ENCODE measurements around the gene WFDC1. TPM values are rescaled to one million over a fixed set of nuclear protein-coding genes. Genes with fewer than 3 reads are reported as not detected.

Gene WFDC1
- total and polyA plus RNA-seq, 10 of the 15 experiments (the other 5 are each of a cell fraction or from before 2014, with no cell fraction given): not detected

DNA sequence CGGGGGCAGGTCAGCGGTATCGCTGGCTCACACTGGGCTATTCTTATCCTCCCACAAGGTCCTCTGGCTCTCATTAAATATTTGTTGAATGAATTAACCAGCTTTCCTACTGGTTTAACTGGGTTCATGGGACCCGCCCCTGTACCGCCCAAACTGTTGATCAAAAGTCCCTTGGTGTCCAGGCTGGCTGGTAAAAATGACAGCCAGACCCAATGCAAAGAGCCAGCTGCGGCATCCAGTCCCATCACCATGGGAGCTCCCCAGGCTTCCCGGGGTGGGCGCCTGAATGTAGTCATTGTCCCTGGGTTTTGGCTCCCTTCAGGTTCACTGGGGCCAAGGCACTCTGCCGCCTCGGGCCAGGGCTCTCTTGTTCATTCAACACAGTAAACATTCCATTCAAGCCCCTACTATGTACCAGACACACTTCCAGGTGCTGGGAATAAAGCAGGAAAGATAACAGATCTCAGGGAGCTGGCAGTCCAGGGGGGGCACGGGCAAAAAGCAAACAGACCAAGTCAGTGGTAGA is 62.0 kb downstream of the WFDC1 start (continued):
- TF ChIP-seq, protein P1, sequence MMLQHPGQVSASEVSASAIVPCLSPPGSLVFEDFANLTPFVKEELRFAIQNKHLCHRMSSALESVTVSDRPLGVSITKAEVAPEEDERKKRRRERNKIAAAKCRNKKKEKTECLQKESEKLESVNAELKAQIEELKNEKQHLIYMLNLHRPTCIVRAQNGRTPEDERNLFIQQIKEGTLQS (IDR thresholded peaks at IDR 0.05; ENCODE audit: borderline replicate concordance, extremely low read depth, low read depth, low read length): no peak
- no peak for TF ChIP-seq RAD51 (IDR thresholded peaks at IDR 0.05)
- TF ChIP-seq, protein P2, sequence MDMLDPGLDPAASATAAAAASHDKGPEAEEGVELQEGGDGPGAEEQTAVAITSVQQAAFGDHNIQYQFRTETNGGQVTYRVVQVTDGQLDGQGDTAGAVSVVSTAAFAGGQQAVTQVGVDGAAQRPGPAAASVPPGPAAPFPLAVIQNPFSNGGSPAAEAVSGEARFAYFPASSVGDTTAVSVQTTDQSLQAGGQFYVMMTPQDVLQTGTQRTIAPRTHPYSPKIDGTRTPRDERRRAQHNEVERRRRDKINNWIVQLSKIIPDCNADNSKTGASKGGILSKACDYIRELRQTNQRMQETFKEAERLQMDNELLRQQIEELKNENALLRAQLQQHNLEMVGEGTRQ (IDR thresholded peaks at IDR 0.05; ENCODE audit: borderline replicate concordance, low read depth, low read length): no peak
- no peak for TF ChIP-seq ESRRA (IDR thresholded peaks at IDR 0.05; ENCODE audit: low read length)
- no peak for TF ChIP-seq TAF1 (IDR thresholded peaks at IDR 0.05; ENCODE audit: borderline replicate concordance, low read depth, low read length)
- TF ChIP-seq SPI1 (IDR thresholded peaks at IDR 0.05; ENCODE audit: borderline replicate concordance, insufficient read depth, low read depth, low read length): no peak

DNA sequence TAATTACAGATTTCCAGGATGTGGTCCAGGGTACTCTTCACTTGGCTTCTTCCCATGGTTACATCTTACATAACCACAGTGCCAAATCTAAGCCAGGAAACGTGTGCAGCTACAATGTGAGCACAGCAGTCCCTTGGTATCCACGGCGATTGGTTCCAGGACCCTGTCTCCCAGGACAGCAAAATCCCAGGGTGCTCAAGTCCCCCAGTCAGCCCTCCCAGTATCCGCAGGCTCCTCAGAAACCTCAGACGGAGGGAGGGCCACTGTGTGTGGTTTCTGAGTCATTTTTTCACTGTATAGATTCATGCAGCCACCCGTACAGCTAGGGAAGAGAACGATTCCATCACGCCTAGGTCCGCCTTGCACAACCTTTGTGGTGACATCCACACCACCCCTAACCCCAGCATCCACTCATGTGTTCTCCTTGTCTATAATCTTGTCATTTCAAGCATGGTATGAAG is 62.5 kb downstream of the WFDC1 start:
- no peaks in the 10 kb centered on the region; the same call in 2 of the 3 replicates for H3K9me3 ChIP-seq (replicated peaks; ENCODE audit: control insufficient read depth, insufficient read depth, low read length)
- ChIA-PET CTCF (no interaction called here), POLR2A (no interaction called here), SMC1A (ENCODE audit: uncharacterized antibody, unreplicated experiment) (no interaction called here), RAD21 (ENCODE audit: unreplicated experiment) (no interaction called here)
- ATAC-seq: no peak
- no peaks in the 10 kb centered on the region; a peak in 1 of 4 replicates for H3K27me3 ChIP-seq (replicated peaks in 1 of 2; ENCODE audit: control insufficient read depth in 2 of 2, insufficient read depth in 2 of 2, low read length in 1 of 2)
- H3K27ac ChIP-seq (ENCODE audit: control insufficient read depth, insufficient read depth): no peak overlapping the region
- H3K4me2 ChIP-seq (ENCODE audit: control insufficient read depth, insufficient read depth): no peak overlapping the region
- H3K9ac ChIP-seq (ENCODE audit: control insufficient read depth, insufficient read depth, low read length): no peak overlapping the region
- no peak for FAIRE-seq
- no TSS peak for BruUV-seq (replicated peaks)
- no peaks in the 10 kb centered on the region for H4K20me1 ChIP-seq (ENCODE audit: control insufficient read depth, insufficient read depth)
- 17% methylated on average over 9 of the region's 9 CpGs for WGBS (ENCODE audit: insufficient coverage, insufficient replicate concordance, low lambda C conversion rate, missing lambda C conversion rate)
- intact Hi-C loops (cut with micrococcal nuclease; ENCODE audit: unreplicated experiment): no loop called here
- H3K4me1 ChIP-seq (ENCODE audit: control insufficient read depth, insufficient read depth, low read length): no peaks in the 10 kb centered on the region
- no peak overlapping the region for H2AFZ ChIP-seq (ENCODE audit: control insufficient read depth, low read depth, low read length)
- no peaks in the 10 kb centered on the region for H3K36me3 ChIP-seq (ENCODE audit: control insufficient read depth in 2 of 2, insufficient read depth in 2 of 2, low read length in 1 of 2)
- DNase-seq (ENCODE audit: low read depth, low spot score): no peak
- in situ Hi-C loops (cut with MboI): no loop called here
- no peaks in the 10 kb centered on the region for H3K79me2 ChIP-seq (ENCODE audit: control insufficient read depth, insufficient read depth, low read length)
- no peak overlapping the region for H3K4me3 ChIP-seq
- TF ChIP-seq FOXK2 (IDR thresholded peaks at IDR 0.05): no peak
- TF ChIP-seq NFYB (IDR thresholded peaks at IDR 0.05; ENCODE audit: insufficient read depth, low read depth, low read length): no peak
- TF ChIP-seq, protein P3, sequence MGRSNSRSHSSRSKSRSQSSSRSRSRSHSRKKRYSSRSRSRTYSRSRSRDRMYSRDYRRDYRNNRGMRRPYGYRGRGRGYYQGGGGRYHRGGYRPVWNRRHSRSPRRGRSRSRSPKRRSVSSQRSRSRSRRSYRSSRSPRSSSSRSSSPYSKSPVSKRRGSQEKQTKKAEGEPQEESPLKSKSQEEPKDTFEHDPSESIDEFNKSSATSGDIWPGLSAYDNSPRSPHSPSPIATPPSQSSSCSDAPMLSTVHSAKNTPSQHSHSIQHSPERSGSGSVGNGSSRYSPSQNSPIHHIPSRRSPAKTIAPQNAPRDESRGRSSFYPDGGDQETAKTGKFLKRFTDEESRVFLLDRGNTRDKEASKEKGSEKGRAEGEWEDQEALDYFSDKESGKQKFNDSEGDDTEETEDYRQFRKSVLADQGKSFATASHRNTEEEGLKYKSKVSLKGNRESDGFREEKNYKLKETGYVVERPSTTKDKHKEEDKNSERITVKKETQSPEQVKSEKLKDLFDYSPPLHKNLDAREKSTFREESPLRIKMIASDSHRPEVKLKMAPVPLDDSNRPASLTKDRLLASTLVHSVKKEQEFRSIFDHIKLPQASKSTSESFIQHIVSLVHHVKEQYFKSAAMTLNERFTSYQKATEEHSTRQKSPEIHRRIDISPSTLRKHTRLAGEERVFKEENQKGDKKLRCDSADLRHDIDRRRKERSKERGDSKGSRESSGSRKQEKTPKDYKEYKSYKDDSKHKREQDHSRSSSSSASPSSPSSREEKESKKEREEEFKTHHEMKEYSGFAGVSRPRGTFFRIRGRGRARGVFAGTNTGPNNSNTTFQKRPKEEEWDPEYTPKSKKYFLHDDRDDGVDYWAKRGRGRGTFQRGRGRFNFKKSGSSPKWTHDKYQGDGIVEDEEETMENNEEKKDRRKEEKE (IDR thresholded peaks at IDR 0.05): no peak
- no peak for TF ChIP-seq MYC (IDR thresholded peaks at IDR 0.05; ENCODE audit: insufficient read depth, insufficient read length, insufficient replicate concordance, low read length, severe bottlenecking)
- TF ChIP-seq, protein P4, sequence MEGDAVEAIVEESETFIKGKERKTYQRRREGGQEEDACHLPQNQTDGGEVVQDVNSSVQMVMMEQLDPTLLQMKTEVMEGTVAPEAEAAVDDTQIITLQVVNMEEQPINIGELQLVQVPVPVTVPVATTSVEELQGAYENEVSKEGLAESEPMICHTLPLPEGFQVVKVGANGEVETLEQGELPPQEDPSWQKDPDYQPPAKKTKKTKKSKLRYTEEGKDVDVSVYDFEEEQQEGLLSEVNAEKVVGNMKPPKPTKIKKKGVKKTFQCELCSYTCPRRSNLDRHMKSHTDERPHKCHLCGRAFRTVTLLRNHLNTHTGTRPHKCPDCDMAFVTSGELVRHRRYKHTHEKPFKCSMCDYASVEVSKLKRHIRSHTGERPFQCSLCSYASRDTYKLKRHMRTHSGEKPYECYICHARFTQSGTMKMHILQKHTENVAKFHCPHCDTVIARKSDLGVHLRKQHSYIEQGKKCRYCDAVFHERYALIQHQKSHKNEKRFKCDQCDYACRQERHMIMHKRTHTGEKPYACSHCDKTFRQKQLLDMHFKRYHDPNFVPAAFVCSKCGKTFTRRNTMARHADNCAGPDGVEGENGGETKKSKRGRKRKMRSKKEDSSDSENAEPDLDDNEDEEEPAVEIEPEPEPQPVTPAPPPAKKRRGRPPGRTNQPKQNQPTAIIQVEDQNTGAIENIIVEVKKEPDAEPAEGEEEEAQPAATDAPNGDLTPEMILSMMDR (IDR thresholded peaks at IDR 0.05 in 2 of 3, conservative IDR thresholded peaks at IDR 0.05 in 1 of 3; ENCODE audit: control insufficient read depth in 2 of 3, extremely low read depth in 1 of 3, insufficient read depth in 1 of 3, low read depth in 3 of 3, low read length in 3 of 3): no peak
- no peak for TF ChIP-seq SMAD5 (IDR thresholded peaks at IDR 0.05; ENCODE audit: low read depth)
- no peak for TF ChIP-seq HDAC6 (IDR thresholded peaks at IDR 0.05; ENCODE audit: unreplicated experiment)
- no peak for TF ChIP-seq IKZF2 (IDR thresholded peaks at IDR 0.05)
- TF ChIP-seq ZNF274 (IDR thresholded peaks at IDR 0.05; ENCODE audit: insufficient read depth, insufficient read length): no peak
- no peak for TF ChIP-seq MEF2A (IDR thresholded peaks at IDR 0.05; ENCODE audit: insufficient read depth, low read depth, low read length)
